Sigmoid colon (tissue), 7 donors: ENCODE data around the gene HLTF. TPM values are rescaled to one million over a fixed set of nuclear protein-coding genes. Genes with fewer than 3 reads are reported as not detected.

Source experiments
- DNase-seq: peaks from one replicate; pipeline ENCODE4 v3.0.0-alpha.2; 2019
- H3K27ac ChIP-seq, 4 donors: fragments of 200-600 bp; sonication (generic); one replicate each; pipeline ENCODE4 v1.5.1; 2016 to 2019; ENCODE audit warnings: mild to moderate bottlenecking in 1 of 4
- H3K27me3 ChIP-seq, 3 donors: fragments of 200-600 bp; sonication (generic); one replicate each; pipeline ENCODE4 v1.5.1; 2019; ENCODE audit warnings: mild to moderate bottlenecking in 1 of 3
- H3K36me3 ChIP-seq, 4 donors: fragments of 200-600 bp; sonication (generic); one replicate each; pipeline ENCODE4 v1.5.1; 2016 to 2019
- H3K4me1 ChIP-seq, 4 donors: fragments of 200-600 bp; sonication (generic); one replicate each; pipeline ENCODE4 v1.5.1; 2017 to 2019
- H3K4me3 ChIP-seq, 4 donors: fragments of 200-600 bp; sonication (generic); one replicate each; pipeline ENCODE4 v1.5.1; 2017 to 2019; ENCODE audit warnings: mild to moderate bottlenecking in 2 of 4, moderate library complexity in 1 of 4
- H3K9me3 ChIP-seq, 4 donors: fragments of 200-600 bp in 3 of 4; sonication (generic) in 3 of 4; one replicate each; pipeline versions ENCODE4 v1.5.1 to v1.6.1; 2013 to 2019
- CTCF ChIP-seq, 4 experiments: fragments of 450-650 bp in 3 of 4; fragments of 200-600 bp in 1 of 4; IDR thresholded peaks; one replicate each; pipeline ENCODE4 v1.5.1; 2016 to 2019; ENCODE audit warnings: antibody characterized with exemption in 4 of 4, mild to moderate bottlenecking in 3 of 4, moderate library complexity in 2 of 4
- EP300 ChIP-seq, 4 donors: sonication (generic); formaldehyde crosslinking; IDR thresholded peaks; one replicate each; pipeline ENCODE4 v1.6.1; 2017; ENCODE audit warnings: antibody characterized with exemption in 4 of 4
- POLR2A ChIP-seq, 2 donors: fragments of 450-650 bp; IDR thresholded peaks; one replicate each; pipeline ENCODE4 v1.6.1; 2016; ENCODE audit warnings: antibody characterized with exemption in 2 of 2, mild to moderate bottlenecking in 2 of 2, moderate library complexity in 2 of 2
- POLR2AphosphoS5 ChIP-seq, 4 donors: sonication (generic); formaldehyde crosslinking; IDR thresholded peaks; one replicate each; pipeline ENCODE4 v1.6.1; 2017; ENCODE audit warnings: antibody characterized with exemption in 4 of 4
- WGBS, 2 donors: extraction: QIAGEN DNeasy Blood & Tissue Kit; methylation state at CpG; one replicate each; pipeline ENCODE4 v1.1.7; 2013; 5-methylcytosine and 5-hydroxymethylcytosine counted together
- intact Hi-C: fragments of 100-400 bp; cut with DNase I; formaldehyde crosslinking; loops from one replicate; pipeline ENCODE4 v1.15.1; 2023
- polyA plus RNA-seq, 3 donors: library from polyadenylated mRNA; stranded (reverse); fragments of 200-250 nt; gene quantifications; one replicate each; pipeline ENCODE4 v1.2.3, GENCODE V29; 2013
- total RNA-seq, 4 donors: library from RNA; depleted of rRNA; stranded (reverse); fragments of >200 nt; gene quantifications; one replicate each; pipeline ENCODE4 v1.1.0, GENCODE V29; 2016
- donor health status: healthy with polysubstance abuse.
- donor health status: Bipolar disorder and iron deficiency.
- donor health status: healthy.

Gene HLTF
- total and polyA plus RNA-seq, 7 donors = 1.8 to 43.9 (median 24.4) TPM

GRCh38 chr3:149018247-149018646 lies 68.1 kb downstream of the HLTF start:
- intact Hi-C loops = no loop called here
- 76 to 98% methylated on average over 1 of the region's 1 CpG for WGBS, 2 donors
- H3K36me3 ChIP-seq = peaks cover 0 to 53% (median 10%) of the 10 kb centered on the region in 4 donors
- peaks cover 0 to 84% (median 69%) of the 10 kb centered on the region in 4 donors for H3K4me1 ChIP-seq
- peak overlapping the region; percentile 30 to 71 (median 58) for H3K27ac ChIP-seq
- H3K4me3 ChIP-seq = no peak overlapping the region
- no peaks in the 10 kb centered on the region for H3K27me3 ChIP-seq
- no peak for TF ChIP-seq POLR2AphosphoS5 (IDR thresholded peaks at IDR 0.05)
- H3K9me3 ChIP-seq = no peaks in the 10 kb centered on the region
- DNase-seq = no peak

GRCh38 chr3:149016669-149017541 lies 69.4 kb downstream of the HLTF start:
- intact Hi-C loops = no loop called here
- no peak for DNase-seq
- Histone ChIP-seq H3K27me3 (no peaks in the 10 kb centered on the region), H3K4me1 (peaks cover 0 to 72% (median 61%) of the 10 kb centered on the region in 4 donors), H3K4me3 (no peak overlapping the region), H3K36me3 (peaks cover 0 to 59% (median 9%) of the 10 kb centered on the region in 4 donors), H3K9me3 (no peaks in the 10 kb centered on the region), H3K27ac (peak overlapping the region; percentile 45 to 73 (median 61))
- WGBS, 2 donors = 85 to 91% methylated on average over 9 of the region's 9 CpGs
- no peak for TF ChIP-seq CTCF (IDR thresholded peaks at IDR 0.05)
- peak in 2 of 4 donors; percentile 15 to 22 for TF ChIP-seq POLR2AphosphoS5 (IDR thresholded peaks at IDR 0.05)
- TF ChIP-seq EP300 (IDR thresholded peaks at IDR 0.05) = no peak

GRCh38 chr3:149016242-149016641 lies 70.1 kb downstream of the HLTF start:
- H3K4me3 ChIP-seq = no peak overlapping the region
- no peaks in the 10 kb centered on the region for H3K27me3 ChIP-seq
- H3K27ac ChIP-seq = peak overlapping the region; percentile 45 to 73 (median 61)
- TF ChIP-seq EP300 (IDR thresholded peaks at IDR 0.05) (no peak), POLR2A (IDR thresholded peaks at IDR 0.05) (no peak), POLR2AphosphoS5 (IDR thresholded peaks at IDR 0.05) (no peak), CTCF (IDR thresholded peaks at IDR 0.05) (no peak)
- no peaks in the 10 kb centered on the region for H3K9me3 ChIP-seq
- peaks cover 3 to 62% (median 15%) of the 10 kb centered on the region in 4 donors for H3K36me3 ChIP-seq
- 94% methylated on average over 2 of the region's 2 CpGs for WGBS, 2 donors
- H3K4me1 ChIP-seq = peaks cover 0 to 73% (median 62%) of the 10 kb centered on the region in 4 donors
- DNase-seq = no peak
- intact Hi-C loops = no loop called here

GRCh38 chr3:149015393-149015792 lies 70.9 kb downstream of the HLTF start:
- 91% methylated on average over 3 of the region's 3 CpGs for WGBS, 2 donors
- H3K4me3 ChIP-seq = no peak overlapping the region
- H3K27me3 ChIP-seq = no peaks in the 10 kb centered on the region
- H3K36me3 ChIP-seq = peaks cover 3 to 62% (median 18%) of the 10 kb centered on the region in 4 donors
- TF ChIP-seq POLR2AphosphoS5 (IDR thresholded peaks at IDR 0.05) (no peak), POLR2A (IDR thresholded peaks at IDR 0.05) (no peak), EP300 (IDR thresholded peaks at IDR 0.05) (no peak), CTCF (IDR thresholded peaks at IDR 0.05) (no peak)
- intact Hi-C loops = no loop called here
- peaks cover 0 to 73% (median 62%) of the 10 kb centered on the region in 4 donors for H3K4me1 ChIP-seq
- no peak for DNase-seq
- H3K27ac ChIP-seq = peak overlapping the region in 3 of 4 donors; percentile 16 to 73 (median 71)
- no peaks in the 10 kb centered on the region for H3K9me3 ChIP-seq

DNA sequence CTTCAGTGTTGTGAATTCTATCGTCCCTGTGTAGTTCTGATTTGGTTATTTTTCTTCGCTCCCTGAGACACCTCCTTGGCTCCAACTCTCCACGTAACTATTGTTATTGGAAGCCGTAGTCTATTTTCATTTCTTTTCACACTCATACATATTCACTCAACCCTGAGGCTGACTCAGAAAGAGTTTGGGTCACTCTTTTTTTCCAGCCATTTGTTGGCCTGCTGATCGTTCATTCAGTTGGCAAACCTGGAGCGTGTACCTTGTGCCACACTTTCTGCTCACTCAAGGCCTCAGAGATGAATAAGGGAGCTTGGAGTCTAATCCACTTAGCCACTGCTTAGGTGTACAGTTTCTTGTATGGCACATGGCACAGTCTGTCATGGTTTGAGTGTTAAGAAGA lies 72.6 kb downstream of the HLTF start:
- TF ChIP-seq POLR2AphosphoS5 (IDR thresholded peaks at IDR 0.05) (no peak), CTCF (IDR thresholded peaks at IDR 0.05) (no peak), POLR2A (IDR thresholded peaks at IDR 0.05) (no peak), EP300 (IDR thresholded peaks at IDR 0.05) (no peak)
- 97 to 99% methylated on average over 6 of the region's 6 CpGs for WGBS, 2 donors

More for the DNA sequence above, 72.6 kb downstream of the HLTF start:
- DNase-seq = no peak
- intact Hi-C loops = no loop called here
- Histone ChIP-seq H3K36me3 (peaks cover 9 to 67% (median 29%) of the 10 kb centered on the region in 4 donors), H3K9me3 (no peaks in the 10 kb centered on the region), H3K27ac (no peak overlapping the region), H3K4me3 (no peak overlapping the region), H3K4me1 (peaks cover 0 to 65% (median 52%) of the 10 kb centered on the region in 4 donors), H3K27me3 (no peaks in the 10 kb centered on the region)
